Hepatocyte (in vitro differentiated cells): ENCODE results near the gene PLXNB2. TPM values are rescaled to one million over a fixed set of nuclear protein-coding genes. Genes with fewer than 3 reads are reported as not detected.

Experiments
- DNase-seq: peaks from one replicate; pipeline ENCODE4 v3.0.0-alpha.2; 2016; ENCODE audit warnings: low spot score
- H2AFZ ChIP-seq: fragments of 200-600 bp; sonication (generic); 2 replicates; pipeline ENCODE4 v1.6.0; 2016; ENCODE audit warnings: antibody characterized with exemption, mild to moderate bottlenecking
- H3K27ac ChIP-seq: fragments of 200-600 bp; sonication (generic); 2 replicates; pipeline ENCODE4 v1.5.1; 2016; ENCODE audit warnings: mild to moderate bottlenecking
- H3K27me3 ChIP-seq: fragments of 200-600 bp; sonication (generic); 2 replicates; pipeline ENCODE4 v1.6.1; 2016
- H3K36me3 ChIP-seq: fragments of 200-600 bp; sonication (generic); replicated peaks from 2 replicates; pipeline ENCODE4 v1.5.1; 2016; ENCODE audit warnings: low read depth; ENCODE audit not compliant: insufficient read depth
- H3K4me1 ChIP-seq: fragments of 200-600 bp; sonication (generic); 2 replicates; pipeline ENCODE4 v1.5.1; 2016; ENCODE audit warnings: mild to moderate bottlenecking, moderate library complexity; ENCODE audit not compliant: insufficient read depth
- H3K4me2 ChIP-seq: fragments of 200-600 bp; sonication (generic); 2 replicates; pipeline ENCODE4 v1.6.0; 2016
- H3K4me3 ChIP-seq: fragments of 200-600 bp; sonication (generic); 2 replicates; pipeline ENCODE4 v1.5.1; 2016; ENCODE audit warnings: mild to moderate bottlenecking
- H3K79me2 ChIP-seq: fragments of 200-600 bp; sonication (generic); 2 replicates; pipeline ENCODE4 v1.6.0; 2017; ENCODE audit warnings: mild to moderate bottlenecking
- H3K9me2 ChIP-seq: fragments of 200-600 bp; sonication (generic); replicated peaks from 2 replicates; pipeline ENCODE4 v1.6.0; 2017; ENCODE audit warnings: mild to moderate bottlenecking; ENCODE audit not compliant: insufficient read depth
- H3K9me3 ChIP-seq: fragments of 200-600 bp; sonication (generic); 2 replicates; pipeline ENCODE4 v1.5.1; 2016; ENCODE audit warnings: low read depth, mild to moderate bottlenecking
- H4K20me1 ChIP-seq: fragments of 200-600 bp; sonication (generic); 2 replicates; pipeline ENCODE4 v1.6.0; 2016; ENCODE audit warnings: mild to moderate bottlenecking; ENCODE audit not compliant: insufficient read depth, poor library complexity, severe bottlenecking
- CTCF ChIP-seq: fragments of 200-600 bp; sonication (generic); IDR thresholded peaks from 2 replicates; pipeline ENCODE4 v1.5.1; 2016; ENCODE audit warnings: antibody characterized with exemption, mild to moderate bottlenecking; ENCODE audit not compliant: poor library complexity
- EZH2 ChIP-seq: fragments of 200-600 bp; sonication (generic); IDR thresholded peaks from 2 replicates; pipeline ENCODE4 v1.6.1; 2016; ENCODE audit warnings: antibody characterized with exemption, mild to moderate bottlenecking, borderline replicate concordance
- EZH2phosphoT487 ChIP-seq: fragments of 200-600 bp; sonication (generic); IDR thresholded peaks from one replicate; pipeline ENCODE4 v1.6.1; 2018; ENCODE audit warnings: antibody characterized with exemption, mild to moderate bottlenecking, low read depth, moderate library complexity; ENCODE audit not compliant: unreplicated experiment, severe bottlenecking
- WGBS: methylation state at CpG from one replicate; pipeline ENCODE4 v1.1.6; 2016; ENCODE audit warnings: low lambda C conversion rate; ENCODE audit errors: missing lambda C conversion rate; 5-methylcytosine and 5-hydroxymethylcytosine counted together
- polyA plus RNA-seq: library from polyadenylated mRNA; unstranded; fragments of >200 nt; fragmentation: Nextera tagmentation; extraction: Ambion mirVana; gene quantifications from 2 replicates; pipeline ENCODE4 v1.2.1, GENCODE V29; 2016
- total RNA-seq: library from RNA; depleted of rRNA; stranded (reverse); fragments of >200 nt; gene quantifications from 2 replicates; pipeline ENCODE4 v1.2.3, GENCODE V29; 2014

PLXNB2 gene
- total and polyA plus RNA-seq, 2 experiments from 2014 or later = 113 to 147 TPM

DNA sequence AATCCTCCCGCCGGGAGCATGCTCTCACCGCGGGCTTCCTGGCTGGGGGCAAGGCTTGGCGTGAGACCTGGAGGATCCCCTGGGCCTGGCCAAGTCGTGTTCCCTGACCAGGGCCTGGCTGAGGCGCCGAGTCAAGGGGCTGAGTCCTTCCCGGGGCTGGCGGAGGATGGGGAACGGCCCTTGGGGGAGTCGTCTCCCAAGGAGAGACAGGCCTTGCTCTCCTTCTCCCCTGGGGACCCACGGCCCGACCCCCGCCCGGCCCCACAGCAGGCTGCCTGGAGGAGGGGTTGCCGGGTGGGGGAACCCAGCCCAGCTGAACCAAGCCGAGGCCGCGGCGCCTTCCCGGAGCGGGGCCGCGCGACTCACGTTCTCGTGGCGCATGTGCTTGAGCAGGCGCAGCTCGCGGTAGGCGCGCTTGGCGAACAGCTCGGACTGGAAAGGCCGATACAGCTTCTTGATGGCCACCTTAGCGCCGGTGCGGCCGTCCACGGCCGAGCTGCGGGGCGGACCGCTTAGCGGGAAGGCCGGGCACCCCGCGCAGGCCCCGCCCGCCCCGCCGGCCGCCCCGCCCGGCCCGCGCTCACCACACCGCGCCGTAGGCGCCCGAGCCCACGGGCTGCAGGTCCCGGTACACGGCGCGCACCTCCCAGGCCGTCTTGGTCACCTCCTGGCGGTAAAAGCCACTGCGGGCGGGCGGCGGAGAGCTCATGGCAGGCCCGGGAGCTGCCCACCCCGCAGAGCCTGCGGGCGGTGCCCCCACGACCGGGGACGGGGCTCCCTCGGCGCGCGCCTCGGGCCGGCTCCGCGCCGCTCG lies 46.4 kb downstream of the PLXNB2 start:
- Histone ChIP-seq H3K27me3 (peaks cover 6% of the 10 kb centered on the region), H3K9me2 (no peaks in the 10 kb centered on the region), H2AFZ (peak overlapping the region; percentile 19), H3K4me1 (no peaks in the 10 kb centered on the region), H3K4me3 (peak overlapping the region; percentile 26), H3K27ac (peak overlapping the region; percentile 53), H3K4me2 (peak overlapping the region; percentile 93), H3K79me2 (no peaks in the 10 kb centered on the region), H4K20me1 (no peaks in the 10 kb centered on the region), H3K36me3 (no peaks in the 10 kb centered on the region), H3K9me3 (no peaks in the 10 kb centered on the region)
- no peak for TF ChIP-seq EZH2phosphoT487
- TF ChIP-seq EZH2 = no peak
- TF ChIP-seq CTCF = no peak
- DNase-seq = peak; percentile 74
- WGBS = under 1% methylated on average over 50 of the region's 92 CpGs

- Histone ChIP-seq H3K27me3 (peaks cover 6% of the 10 kb centered on the region), H3K36me3 (no peaks in the 10 kb centered on the region), H2AFZ (peak overlapping the region; percentile 19), H4K20me1 (no peaks in the 10 kb centered on the region), H3K27ac (no peak overlapping the region), H3K9me3 (no peaks in the 10 kb centered on the region), H3K4me1 (no peaks in the 10 kb centered on the region), H3K79me2 (no peaks in the 10 kb centered on the region), H3K4me2 (peak overlapping the region; percentile 93), H3K4me3 (peak overlapping the region; percentile 26), H3K9me2 (no peaks in the 10 kb centered on the region)
- TF ChIP-seq EZH2 (no peak), CTCF (no peak), EZH2phosphoT487 (no peak)
- no peak for DNase-seq
- WGBS = 31% methylated on average over 8 of the region's 11 CpGs
These were observed 47.0 kb downstream of the PLXNB2 start for GRCh38 chr22:50260434-50260800.

- DNase-seq = no peak
- Histone ChIP-seq H2AFZ (no peak overlapping the region), H3K4me2 (no peak overlapping the region), H3K27me3 (peaks cover 6% of the 10 kb centered on the region), H3K4me1 (no peaks in the 10 kb centered on the region), H3K79me2 (no peaks in the 10 kb centered on the region), H3K9me3 (no peaks in the 10 kb centered on the region), H4K20me1 (no peaks in the 10 kb centered on the region), H3K4me3 (no peak overlapping the region), H3K9me2 (no peaks in the 10 kb centered on the region), H3K36me3 (no peaks in the 10 kb centered on the region), H3K27ac (no peak overlapping the region)
- TF ChIP-seq EZH2 (no peak), EZH2phosphoT487 (no peak), CTCF (no peak)
- 95% methylated on average over 14 of the region's 15 CpGs for WGBS
These were observed 48.1 kb downstream of the PLXNB2 start for GRCh38 chr22:50259302-50259701.
